SK-N-SH (cell line): Measurements from ENCODE around the gene TRAPPC6A. TPM values are rescaled to one million over a fixed set of nuclear protein-coding genes. Genes with fewer than 3 reads are reported as not detected.

ENCODE experiments used
- CTCF ChIA-PET: fragments of 300-600, 350-600 bp; formaldehyde crosslinking; extraction: SDS; loops from one replicate; lab custom pipeline; 2021; lab: Yijun Ruan, JAX
- POLR2A ChIA-PET: fragments of 350-600 bp; sonication (Branson Sonifier 250); formaldehyde crosslinking; extraction: SDS; loops from one replicate; lab custom pipeline; 2020; ENCODE audit warnings: antibody characterized with exemption, inconsistent platforms; lab: Yijun Ruan, JAX
- DNase-seq: peaks from one replicate; pipeline ENCODE4 v3.0.0; 2012
- H2AFZ ChIP-seq: fragments of 200-600 bp; sonication (generic); 2 replicates; pipeline ENCODE4 v1.8.1; 2016; ENCODE audit warnings: antibody characterized with exemption, mild to moderate bottlenecking, low read depth
- H3F3A ChIP-seq: fragments of 200-600 bp; sonication (generic); replicated peaks from 2 replicates; pipeline ENCODE3; 2016; ENCODE audit warnings: antibody characterized with exemption, mild to moderate bottlenecking; ENCODE audit not compliant: insufficient read depth
- H3K27ac ChIP-seq, 2 experiments: fragments of 200-500 bp in 1 of 2; fragments of 200-600 bp in 1 of 2; sonication (Bioruptor generic) in 1 of 2; sonication (generic), shearing (Covaris generic) in 1 of 2; 2 replicates each; pipeline versions ENCODE4 v1.5.1 to v1.6.1; 2014 to 2016; ENCODE audit warnings: low read depth in 2 of 2, inconsistent platforms in 1 of 2, low read length in 1 of 2, mild to moderate bottlenecking in 1 of 2, mixed read lengths in 1 of 2
- H3K27me3 ChIP-seq: fragments of 200-600 bp; sonication (generic), shearing (Covaris generic); 2 replicates; pipeline ENCODE4 v1.6.1; 2016; ENCODE audit warnings: mixed run types; ENCODE audit not compliant: insufficient read depth
- H3K36me3 ChIP-seq, 2 experiments: fragments of 200-500 bp in 1 of 2; fragments of 200-600 bp in 1 of 2; sonication (Bioruptor generic) in 1 of 2; sonication (generic) in 1 of 2; replicated peaks in 1 of 2; 2 replicates each; pipeline versions ENCODE3 to v1.5.1; 2014 to 2016; ENCODE audit warnings: low read length in 1 of 2, mild to moderate bottlenecking in 1 of 2; ENCODE audit not compliant: insufficient read depth in 2 of 2, control insufficient read depth in 1 of 2
- H3K4me1 ChIP-seq, 2 experiments: fragments of 200-500 bp in 1 of 2; fragments of 200-600 bp in 1 of 2; sonication (Bioruptor generic) in 1 of 2; sonication (generic), shearing (Covaris generic) in 1 of 2; 2 replicates each; pipeline versions ENCODE4 v1.5.1 to v1.6.1; 2014 to 2016; ENCODE audit warnings: low read depth in 1 of 2, low read length in 1 of 2, mixed run types in 1 of 2; ENCODE audit not compliant: insufficient read depth in 2 of 2, control insufficient read depth in 1 of 2
- H3K4me2 ChIP-seq: fragments of 200-600 bp; sonication (generic), shearing (Covaris generic); 2 replicates; pipeline ENCODE4 v1.6.1; 2017; ENCODE audit warnings: mixed run types
- H3K4me3 ChIP-seq, 2 experiments: fragments of 200-500 bp in 1 of 2; fragments of 200-600 bp in 1 of 2; sonication (Bioruptor generic) in 1 of 2; sonication (generic), shearing (Covaris generic) in 1 of 2; 2 replicates each; pipeline versions ENCODE4 v1.5.1 to v1.8.1; 2014 to 2016; ENCODE audit warnings: low read depth in 2 of 2, inconsistent platforms in 1 of 2, low read length in 1 of 2, mild to moderate bottlenecking in 1 of 2, mixed read lengths in 1 of 2, moderate library complexity in 1 of 2
- H3K79me2 ChIP-seq: fragments of 200-600 bp; sonication (generic); 2 replicates; pipeline ENCODE4 v1.8.1; 2017; ENCODE audit warnings: mild to moderate bottlenecking; ENCODE audit not compliant: insufficient read depth
- H3K9ac ChIP-seq: fragments of 200-600 bp; sonication (generic); 2 replicates; pipeline ENCODE4 v1.6.1; 2017; ENCODE audit warnings: mixed run types
- H3K9me2 ChIP-seq: fragments of 200-600 bp; sonication (generic); 2 replicates; pipeline ENCODE4 v1.6.1; 2017; ENCODE audit warnings: mixed run types
- H3K9me3 ChIP-seq: fragments of 200-600 bp; sonication (generic); 2 replicates; pipeline ENCODE4 v1.6.1; 2017; ENCODE audit warnings: mixed run types, mild to moderate bottlenecking, moderate library complexity
- H4K20me1 ChIP-seq: fragments of 200-600 bp; sonication (generic); 2 replicates; pipeline ENCODE4 v1.6.1; 2017; ENCODE audit warnings: mild to moderate bottlenecking, mixed run types; ENCODE audit not compliant: insufficient read depth
- CTCF ChIP-seq: fragments of 200-600 bp; sonication (generic); IDR thresholded peaks from 2 replicates; pipeline ENCODE4 v1.6.1; 2017; ENCODE audit warnings: antibody characterized with exemption, mild to moderate bottlenecking, moderate library complexity
- FOXJ3 ChIP-seq: sonication (generic); formaldehyde crosslinking; IDR thresholded peaks from 2 replicates; pipeline ENCODE4 v1.5.1; 2020; ENCODE audit warnings: mild to moderate bottlenecking, missing genetic modification reagents
- FOXM1 ChIP-seq: IDR thresholded peaks from 2 replicates; pipeline ENCODE4 v1.4.0; 2012; ENCODE audit warnings: low read depth, mild to moderate bottlenecking
- GABPA ChIP-seq: IDR thresholded peaks from 2 replicates; pipeline ENCODE4 v1.4.0; 2012; ENCODE audit warnings: low read depth, mild to moderate bottlenecking
- JUND ChIP-seq: IDR thresholded peaks from 2 replicates; pipeline ENCODE4 v1.4.0; 2012
- MAX ChIP-seq: IDR thresholded peaks from 2 replicates; pipeline ENCODE4 v1.4.0; 2012; ENCODE audit warnings: low read depth
- MEF2A ChIP-seq: IDR thresholded peaks from 2 replicates; pipeline ENCODE4 v1.4.0; 2012; ENCODE audit warnings: low read depth, borderline replicate concordance
- MXI1 ChIP-seq: IDR thresholded peaks from 2 replicates; pipeline ENCODE4 v1.6.1; 2012; ENCODE audit warnings: mild to moderate bottlenecking, low read depth, low read length, improper control_type of control experiment
- RAD21 ChIP-seq: IDR thresholded peaks from 2 replicates; pipeline ENCODE4 v1.6.1; 2012; ENCODE audit warnings: mild to moderate bottlenecking, low read length
- SMC3 ChIP-seq: IDR thresholded peaks from 2 replicates; pipeline ENCODE4 v1.6.1; 2012; ENCODE audit warnings: low read depth, low read length, improper control_type of control experiment
- TCF12 ChIP-seq: IDR thresholded peaks from 2 replicates; pipeline ENCODE4 v1.4.0; 2012
- WGBS: methylation state at CpG from one replicate; pipeline ENCODE4 v1.1.6; 2017; ENCODE audit warnings: low lambda C conversion rate; 5-methylcytosine and 5-hydroxymethylcytosine counted together
- polyA plus RNA-seq, 3 experiments: library from polyadenylated mRNA; depleted of rRNA; stranded (reverse); fragments of >200 nt; gene quantifications; 2 replicates each; pipeline ENCODE4 v1.2.3, GENCODE V29; 2012

TRAPPC6A gene
- polyA plus RNA-seq, 1 of the 3 experiments (the other 2 are of a cell fraction), result 59.0 TPM

- 48% methylated on average over 1 of the region's 1 CpG for WGBS
- no peaks in the 10 kb centered on the region for H4K20me1 ChIP-seq
- H3K36me3 ChIP-seq, result no peaks in the 10 kb centered on the region
- no peak overlapping the region for H3K4me2 ChIP-seq
- no peaks in the 10 kb centered on the region for H3K79me2 ChIP-seq
- CTCF ChIA-PET, result no interaction called here
- POLR2A ChIA-PET, result no interaction called here
- no peak for DNase-seq
- H3K27me3 ChIP-seq, result no peaks in the 10 kb centered on the region
- TF ChIP-seq FOXM1 (no peak), SMC3 (no peak), FOXJ3 (CRISPR knock-in tag) (no peak), MXI1 (no peak), CTCF (no peak), JUND (no peak), TCF12 (no peak), MAX (no peak), GABPA (no peak)
- TF ChIP-seq, all 33 proteins: peak for 0
- H3K9ac ChIP-seq, result no peak overlapping the region
- no peak overlapping the region for H2AFZ ChIP-seq
- no peaks in the 10 kb centered on the region for H3F3A ChIP-seq
- H3K4me3 ChIP-seq, result no peak overlapping the region
- no peaks in the 10 kb centered on the region for H3K9me2 ChIP-seq
- H3K9me3 ChIP-seq, result no peaks in the 10 kb centered on the region
- H3K4me1 ChIP-seq, result no peaks in the 10 kb centered on the region
- no peak overlapping the region for H3K27ac ChIP-seq
Observed at GRCh38 chr19:45189971-45190370, 11.9 kb upstream of the TRAPPC6A start.

- no peak overlapping the region for H3K9ac ChIP-seq
- no peak overlapping the region for H3K4me2 ChIP-seq
- ChIA-PET POLR2A (no interaction called here), CTCF (interaction anchor here (0.5 to 1.6 kb wide), 16 partner anchors 8 to 1397 kb away, joined by 3 to 5 read pairs (median 4); partner anchors contain the start of genes NKPD1 and TRAPPC6A)
- H3K9me2 ChIP-seq, result no peaks in the 10 kb centered on the region
- no peaks in the 10 kb centered on the region for H3K4me1 ChIP-seq
- 45% methylated on average over 10 of the region's 12 CpGs for WGBS
- H4K20me1 ChIP-seq, result no peaks in the 10 kb centered on the region
- no peak overlapping the region for H2AFZ ChIP-seq
- H3K79me2 ChIP-seq, result no peaks in the 10 kb centered on the region
- DNase-seq, result peak; percentile 67
- H3K9me3 ChIP-seq, result no peaks in the 10 kb centered on the region
- no peaks in the 10 kb centered on the region for H3F3A ChIP-seq
- H3K36me3 ChIP-seq, result no peaks in the 10 kb centered on the region
- TF ChIP-seq SMC3, result 0 out of 2 replicates have a peak, but pooled peaks have one; percentile 18
- TF ChIP-seq RAD21, result peak; percentile 58
- peak; percentile 61 for TF ChIP-seq CTCF
- TF ChIP-seq MEF2A, result no peak
- no peak overlapping the region for H3K27ac ChIP-seq
- H3K27me3 ChIP-seq, result no peaks in the 10 kb centered on the region
- H3K4me3 ChIP-seq, result no peak overlapping the region
Observed at GRCh38 chr19:45187421-45188100, 9.5 kb upstream of the TRAPPC6A start.
